Body of pancreas (tissue), 4 donors: ENCODE data around the gene TCOF1.

ENCODE experiments used
- CTCF ChIP-seq, 7 experiments: fragments of 450-650 bp in 4 of 7; fragments of 200-600 bp in 3 of 7; sonication (generic) in 3 of 7; IDR thresholded peaks; one replicate each; pipeline ENCODE4 v1.5.1; 2016 to 2019; ENCODE audit warnings: antibody characterized with exemption in 7 of 7
- POLR2A ChIP-seq, 3 donors: fragments of 450-650 bp; IDR thresholded peaks; one replicate each; pipeline ENCODE4 v1.6.1; 2016; ENCODE audit warnings: antibody characterized with exemption in 3 of 3, mild to moderate bottlenecking in 2 of 3

- TF ChIP-seq POLR2A (IDR thresholded peaks at IDR 0.05) (no peak), CTCF (IDR thresholded peaks at IDR 0.05) (no peak)
These were observed 77.0 kb downstream of the TCOF1 start for GRCh38 chr5:150434464-150434863.
